HepG2 (cell line): Measurements from ENCODE around the gene SYTL3. TPM values are rescaled to one million over a fixed set of nuclear protein-coding genes. Genes with fewer than 3 reads are reported as not detected.

ENCODE experiments used
- ATAC-seq: fragments of 200-7000 bp; cut with Tn5 transposase; 3 replicates; pipeline ENCODE4 v1.9.1; 2020; ENCODE audit warnings: mild to moderate bottlenecking, moderate library complexity
- BruUV-seq: library from RNA; stranded (reverse); fragments of 400-500 nt; replicated peaks from 2 replicates; lab custom pipeline; 2021; lab: Mats Ljungman, UMichigan
- CTCF ChIA-PET: fragments of 300-600 bp; formaldehyde crosslinking; extraction: SDS; loops from one replicate; lab custom pipeline; 2021; ENCODE audit warnings: low total read pairs, inconsistent platforms, low intra/inter-chr PET ratio; lab: Yijun Ruan, JAX
- POLR2A ChIA-PET: fragments of 350-600 bp; sonication (Branson Sonifier 250); formaldehyde crosslinking; loops from one replicate; lab custom pipeline; 2020; ENCODE audit warnings: antibody characterized with exemption, inconsistent platforms; lab: Yijun Ruan, JAX
- DNase-seq: peaks from one replicate; pipeline ENCODE4 v3.0.0-alpha.2; 2015; ENCODE audit warnings: low spot score
- FAIRE-seq: peaks from 3 replicates; lab custom pipeline; 2011; peaks lifted over from hg19 to GRCh38; lab: Jason Lieb, UNC
- H2AFZ ChIP-seq: one replicate; pipeline ENCODE4 v1.6.1; 2011; ENCODE audit warnings: low read length, inconsistent platforms
- H3K27ac ChIP-seq: fragments of 300-600 bp; 3 replicates; pipeline ENCODE4 v1.8.0; 2011; ENCODE audit warnings: mixed run types, mild to moderate bottlenecking, mixed read lengths, low read length, inconsistent platforms; ENCODE audit not compliant: insufficient read depth; ENCODE audit errors: extremely low read length
- H3K27me3 ChIP-seq, 2 experiments: fragments of 200-600 bp in 1 of 2; 2 replicates in 1 of 2; 3 replicates in 1 of 2; pipeline versions ENCODE4 v1.6.0 to v1.8.0; 2011; ENCODE audit warnings: low read length in 2 of 2, mild to moderate bottlenecking in 2 of 2, moderate library complexity in 2 of 2, inconsistent platforms in 1 of 2; ENCODE audit not compliant: insufficient read depth in 2 of 2, control insufficient read depth in 1 of 2
- H3K36me3 ChIP-seq, 2 experiments: fragments of 200-600 bp in 1 of 2; replicated peaks in 1 of 2; 2 replicates in 1 of 2; 3 replicates in 1 of 2; pipeline versions ENCODE4 v1.5.1 to v1.8.0; 2011; ENCODE audit warnings: low read length in 2 of 2, inconsistent platforms in 1 of 2; ENCODE audit not compliant: insufficient read depth in 2 of 2, control insufficient read depth in 1 of 2
- H3K4me1 ChIP-seq: 2 replicates; pipeline ENCODE4 v1.5.1; 2012; ENCODE audit warnings: low read length, inconsistent platforms; ENCODE audit not compliant: insufficient read depth
- H3K4me2 ChIP-seq: 2 replicates; pipeline ENCODE4 v1.6.0; 2011; ENCODE audit warnings: low read depth, low read length, inconsistent platforms
- H3K4me3 ChIP-seq, 3 experiments: fragments of 200-600 bp in 1 of 3; sonication (generic), shearing (Covaris generic) in 1 of 3; replicated peaks in 1 of 3; 2 replicates each; pipeline ENCODE4 v1.5.1; 2011 to 2016; ENCODE audit warnings: low read length in 3 of 3, inconsistent platforms in 2 of 3, low read depth in 2 of 3, mild to moderate bottlenecking in 2 of 3, control low read depth in 1 of 3, mixed read lengths in 1 of 3; ENCODE audit not compliant: insufficient read depth in 1 of 3
- H3K79me2 ChIP-seq: one replicate; pipeline ENCODE4 v1.6.1; 2011; ENCODE audit warnings: low read length, inconsistent platforms; ENCODE audit not compliant: insufficient read depth
- H3K9ac ChIP-seq: 2 replicates; pipeline ENCODE4 v1.6.0; 2011; ENCODE audit warnings: mild to moderate bottlenecking, low read depth, low read length, inconsistent platforms; ENCODE audit not compliant: insufficient read depth
- H3K9me3 ChIP-seq: 2 replicates; pipeline ENCODE4 v1.5.1; 2012; ENCODE audit warnings: mild to moderate bottlenecking, low read length
- H4K20me1 ChIP-seq: 2 replicates; pipeline ENCODE4 v1.6.0; 2011; ENCODE audit warnings: inconsistent platforms, mild to moderate bottlenecking, low read length, moderate library complexity; ENCODE audit not compliant: insufficient read depth
- HOXA7 ChIP-seq: sonication (generic); formaldehyde crosslinking; IDR thresholded peaks from 2 replicates; pipeline ENCODE4 v1.8.1; 2022; ENCODE audit warnings: mild to moderate bottlenecking, missing genetic modification reagents, moderate library complexity
- KDM5B ChIP-seq: sonication (generic); formaldehyde crosslinking; IDR thresholded peaks from 2 replicates; pipeline ENCODE4 v1.4.0; 2020; ENCODE audit warnings: missing genetic modification reagents, mild to moderate bottlenecking, borderline replicate concordance
- POGZ ChIP-seq: sonication (generic); formaldehyde crosslinking; IDR thresholded peaks from 2 replicates; pipeline ENCODE4 v1.4.0; 2020; ENCODE audit warnings: mild to moderate bottlenecking, missing genetic modification reagents
- RBM39 ChIP-seq: fragments of 200-400 bp; formaldehyde crosslinking; IDR thresholded peaks from one replicate; pipeline ENCODE4 v1.6.1; 2018; ENCODE audit warnings: antibody characterized with exemption, mild to moderate bottlenecking, low read depth, low read length; ENCODE audit not compliant: poor library complexity, severe bottlenecking
- TRIM22 ChIP-seq: fragments of 450-650 bp; IDR thresholded peaks from 2 replicates; pipeline ENCODE4 v1.6.1; 2017
- U2AF1 ChIP-seq: fragments of 200-400 bp; formaldehyde crosslinking; optimal IDR thresholded peaks from 2 replicates; pipeline ENCODE3; 2017; ENCODE audit warnings: mild to moderate bottlenecking, low read depth, low read length
- ZMYM2 ChIP-seq: sonication (generic); formaldehyde crosslinking; IDR thresholded peaks from 2 replicates; pipeline ENCODE4 v1.8.0; 2022; ENCODE audit warnings: mild to moderate bottlenecking, missing genetic modification reagents
- ZNF441 ChIP-seq: sonication (generic); formaldehyde crosslinking; IDR thresholded peaks from 2 replicates; pipeline ENCODE4 v1.7.0; 2021; ENCODE audit warnings: missing genetic modification reagents, borderline replicate concordance
- ZNF670 ChIP-seq: sonication (generic); formaldehyde crosslinking; IDR thresholded peaks from 2 replicates; pipeline ENCODE4 v1.8.0; 2022; ENCODE audit warnings: mild to moderate bottlenecking, missing genetic modification reagents, borderline replicate concordance
- WGBS: methylation state at CpG from one replicate; pipeline ENCODE4 v1.1.6; 2017; ENCODE audit warnings: low lambda C conversion rate; 5-methylcytosine and 5-hydroxymethylcytosine counted together
- in situ Hi-C: cut with HindIII; loops from 2 replicates; pipeline ENCODE4 v1.10.0; 2017; ENCODE audit warnings: low pct_unique_long_range_greater_than_20kb; ENCODE audit not compliant: extremely low pct_ligation_motif_present
- intact Hi-C: fragments of 100-400 bp; cut with micrococcal nuclease; formaldehyde crosslinking; loops from one replicate; pipeline ENCODE4 v1.10.0; 2022; ENCODE audit not compliant: unreplicated experiment
- polyA plus RNA-seq, 8 experiments: library from polyadenylated mRNA; depleted of rRNA in 3 of 8; stranded (reverse) in 7 of 8; unstranded in 1 of 8; fragments of >200 nt; fragmentation: Illumina TruSeq in 4 of 8; extraction: Trizol in 4 of 8; gene quantifications; 2 replicates each; pipeline versions ENCODE4 v1.2.1 to v1.2.3, GENCODE V29; 2011 to 2016; ENCODE audit warnings: low read depth in 4 of 8, missing spikeins in 1 of 8, mixed read lengths in 1 of 8; ENCODE audit not compliant: insufficient read depth in 1 of 8
- total RNA-seq, 5 experiments: library from RNA; depleted of rRNA; stranded (reverse); fragments of >200 nt; fragmentation: Illumina TruSeq; extraction: Trizol; gene quantifications; 2 replicates each; pipeline ENCODE4 v1.2.3, GENCODE V29; 2016; ENCODE audit warnings: low read depth in 1 of 5
- TF ChIP-seq, protein P1 (sequence below): sonication (generic); formaldehyde crosslinking; IDR thresholded peaks from 2 replicates; pipeline ENCODE4 v1.8.0; 2022; ENCODE audit warnings: missing genetic modification reagents, mild to moderate bottlenecking, inconsistent platforms, borderline replicate concordance

Gene SYTL3
- total and polyA plus RNA-seq, 2 of the 13 experiments (the other 11 are each of a cell fraction or from before 2014, with no cell fraction given) = 0.11 to 0.28 TPM

DNA sequence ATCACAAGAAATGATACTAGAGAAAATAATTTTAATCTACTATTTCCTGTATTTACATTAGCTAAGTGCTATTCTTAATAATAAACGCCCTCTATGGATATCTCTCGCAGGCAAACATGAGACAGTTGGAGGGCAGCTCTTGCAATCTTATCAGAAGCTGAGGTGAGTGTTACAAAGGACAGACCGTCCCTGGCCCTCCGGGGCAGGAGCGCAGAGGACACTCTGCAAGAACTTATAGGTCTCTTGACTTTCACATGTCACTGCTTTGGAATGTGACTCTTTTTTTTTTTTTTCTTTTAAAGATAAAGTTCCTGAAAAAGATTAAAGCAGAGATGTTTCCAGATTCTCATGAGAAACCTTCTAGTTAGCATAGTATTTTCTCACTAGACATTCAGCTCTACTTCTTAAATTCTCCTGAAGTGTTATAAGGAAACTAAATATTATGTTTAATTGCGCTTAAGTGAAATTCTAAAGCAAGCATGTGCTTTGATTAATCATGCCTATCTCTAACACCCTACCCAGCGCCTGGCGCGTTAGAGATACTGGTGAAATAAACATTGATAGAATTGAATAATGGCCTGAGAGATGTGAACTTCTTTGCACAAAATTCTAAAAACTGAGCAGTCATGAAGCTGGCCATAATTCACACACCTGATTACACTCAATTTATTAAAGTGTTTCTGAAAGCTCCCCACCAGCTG is 57.4 kb downstream of the SYTL3 start:
- ATAC-seq (no peak), DNase-seq (no peak), FAIRE-seq (peak; percentile 15)
- POLR2A ChIA-PET = no interaction called here
- Histone ChIP-seq H3K27me3 (peaks cover 4 to 11% of the 10 kb centered on the region in 2 experiments; a peak in 3 of 5 replicates), H3K36me3 (no peaks in the 10 kb centered on the region), H3K9ac (no peak overlapping the region), H2AFZ (no peak overlapping the region), H4K20me1 (no peaks in the 10 kb centered on the region), H3K4me3 (no peak overlapping the region), H3K27ac (no peak overlapping the region), H3K9me3 (no peaks in the 10 kb centered on the region), H3K79me2 (no peaks in the 10 kb centered on the region), H3K4me2 (no peak overlapping the region), H3K4me1 (peaks cover 26% of the 10 kb centered on the region)
- 29% methylated on average over 9 of the region's 9 CpGs for WGBS
- no TSS peak for BruUV-seq
- intact Hi-C loops (loop anchor here (5.0 to 10.0 kb wide), 2 partner anchors 85 to 398 kb away; no protein-coding TSS in a partner anchor), in situ Hi-C loops (loop anchor here (5.0 to 25.0 kb wide), 2 partner anchors 265 to 405 kb away; no protein-coding TSS in a partner anchor)
- TF ChIP-seq ZMYM2 (CRISPR knock-in tag) (no peak), HOXA7 (CRISPR knock-in tag) (no peak), POGZ (CRISPR knock-in tag) (no peak), KDM5B (CRISPR knock-in tag) (no peak), U2AF1 (no peak), ZNF441 (no peak), ZNF670 (CRISPR knock-in tag) (no peak), TRIM22 (no peak), RBM39 (no peak)
- TF ChIP-seq, protein P1, sequence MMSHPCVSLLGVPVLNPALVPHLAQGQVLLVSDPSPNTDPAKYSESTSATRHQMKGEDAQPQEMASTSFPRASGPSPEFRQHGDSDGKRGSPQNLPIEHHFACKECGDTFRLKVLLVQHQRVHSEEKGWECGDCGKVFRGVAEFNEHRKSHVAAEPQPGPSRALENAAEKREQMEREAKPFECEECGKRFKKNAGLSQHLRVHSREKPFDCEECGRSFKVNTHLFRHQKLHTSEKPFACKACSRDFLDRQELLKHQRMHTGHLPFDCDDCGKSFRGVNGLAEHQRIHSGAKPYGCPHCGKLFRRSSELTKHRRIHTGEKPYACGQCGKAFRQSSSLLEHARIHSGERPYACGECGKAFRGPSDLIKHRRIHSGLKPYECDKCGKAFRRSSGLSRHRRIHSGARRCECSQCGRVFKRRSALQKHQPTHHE = no peak
- CTCF ChIA-PET = interaction anchor here (0.5 kb wide), 1 partner anchor 244 kb away, joined by 3 read pairs; no protein-coding TSS in a partner anchor
